Dedifferentiated amniotic fluid mesenchymal stem cell (primary cell): ENCODE measurements around the gene HEG1.
A peak's percentile ranks its signal among the peaks of the same experiment; 100 is the strongest.

Source experiments
- DNase-seq: peaks from one replicate; pipeline ENCODE4 v3.0.0-alpha.2; 2016; ENCODE audit errors: extremely low spot score

HEG1 gene

GRCh38 chr3:125050488-125051090 is 5.2 kb downstream of the HEG1 start:
- no peak for DNase-seq

DNA sequence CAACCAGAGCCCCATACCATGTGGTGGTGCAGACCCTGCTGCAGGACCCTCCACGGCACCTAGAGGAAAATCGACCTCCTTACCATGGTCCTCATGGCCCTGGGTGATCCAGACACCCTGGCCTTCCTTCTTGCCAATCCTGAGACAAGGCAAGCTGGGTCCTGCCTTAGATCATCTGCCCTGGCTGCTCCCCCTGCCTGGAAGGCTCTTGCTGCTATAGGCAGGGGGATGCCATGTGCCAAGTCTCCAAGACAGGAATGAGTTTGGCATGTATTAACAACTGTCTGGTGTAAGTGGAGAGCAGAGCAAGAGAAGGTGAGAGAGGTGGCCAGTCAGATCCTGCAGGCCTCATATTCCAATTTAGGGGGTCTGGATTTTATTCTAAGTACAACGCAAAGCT is 7.5 kb downstream of the HEG1 start:
- DNase-seq = no peak

DNA sequence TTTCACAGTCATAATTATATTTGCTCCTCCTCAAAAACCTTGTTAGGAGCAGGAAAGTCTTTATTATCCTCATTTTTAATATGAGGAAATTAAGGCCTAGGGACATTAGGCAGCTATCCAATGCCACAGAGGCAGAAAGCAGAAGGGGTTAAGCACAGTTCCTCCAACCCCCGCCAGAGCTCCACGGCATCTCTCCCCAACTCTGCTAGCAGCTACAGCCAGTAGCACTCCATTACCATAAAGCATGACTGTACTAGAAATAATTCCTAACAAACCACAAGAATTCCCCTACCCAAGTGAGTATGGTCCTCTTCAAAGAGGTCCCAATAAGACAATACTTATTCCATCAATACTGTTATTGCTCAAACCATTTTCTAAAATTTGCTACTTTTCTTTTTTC is 9.8 kb downstream of the HEG1 start:
- DNase-seq = peak; percentile 68

DNA sequence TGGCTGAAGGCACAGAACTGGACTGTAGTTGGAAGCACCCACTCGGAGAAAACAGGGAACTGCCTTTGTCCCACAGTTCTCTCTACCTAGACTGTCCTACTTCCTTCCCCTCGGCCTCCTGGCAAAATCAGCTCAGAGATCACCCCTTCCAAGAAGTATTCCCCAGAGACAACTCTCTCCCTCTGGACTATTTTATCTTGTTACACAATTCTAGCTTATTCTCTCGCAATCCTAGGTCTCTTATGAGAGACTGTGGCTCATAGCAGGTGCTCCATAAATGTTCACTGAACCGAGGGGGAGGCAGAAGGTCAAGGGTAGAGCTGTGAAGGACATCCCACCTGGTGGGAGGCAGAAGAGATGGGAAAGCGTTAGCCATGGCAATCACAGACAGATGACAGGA is 10.6 kb downstream of the HEG1 start:
- DNase-seq = no peak

GRCh38 chr3:125043599-125044151 is 12.1 kb downstream of the HEG1 start:
- DNase-seq = no peak

DNA sequence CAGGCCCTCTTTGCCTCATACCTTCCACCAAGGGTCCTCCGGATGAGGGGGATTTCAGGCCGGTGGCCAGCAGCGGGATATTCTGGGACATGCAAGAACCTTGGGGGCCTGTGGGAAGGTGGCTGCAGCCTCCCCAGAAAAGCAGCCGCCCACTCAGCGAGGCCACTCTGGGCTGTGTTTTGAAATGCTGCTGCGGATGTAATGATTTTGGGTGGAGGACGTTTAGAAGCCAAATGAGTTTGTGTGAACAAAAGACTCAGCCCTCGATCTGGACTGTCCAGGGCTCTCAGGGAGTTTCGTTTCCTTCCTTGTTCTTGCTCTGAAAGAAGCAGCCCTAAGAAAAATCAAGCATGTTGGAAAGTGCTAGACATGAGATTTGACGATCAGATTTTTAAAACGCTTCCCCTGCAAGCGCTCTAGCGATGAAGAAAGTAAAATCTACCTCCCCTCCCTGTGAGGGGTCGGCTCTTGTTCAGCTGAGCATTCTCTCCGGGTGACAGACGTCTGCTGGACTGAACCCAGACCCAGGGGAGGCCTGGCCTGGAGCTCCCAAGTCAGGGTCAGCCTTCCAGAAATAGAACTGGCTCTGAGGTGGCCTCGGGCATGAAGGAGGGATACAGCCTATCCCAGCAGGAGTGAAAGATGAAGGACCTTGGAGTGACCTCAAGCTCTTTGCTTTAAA is 12.9 kb downstream of the HEG1 start:
- DNase-seq = no peak

DNA sequence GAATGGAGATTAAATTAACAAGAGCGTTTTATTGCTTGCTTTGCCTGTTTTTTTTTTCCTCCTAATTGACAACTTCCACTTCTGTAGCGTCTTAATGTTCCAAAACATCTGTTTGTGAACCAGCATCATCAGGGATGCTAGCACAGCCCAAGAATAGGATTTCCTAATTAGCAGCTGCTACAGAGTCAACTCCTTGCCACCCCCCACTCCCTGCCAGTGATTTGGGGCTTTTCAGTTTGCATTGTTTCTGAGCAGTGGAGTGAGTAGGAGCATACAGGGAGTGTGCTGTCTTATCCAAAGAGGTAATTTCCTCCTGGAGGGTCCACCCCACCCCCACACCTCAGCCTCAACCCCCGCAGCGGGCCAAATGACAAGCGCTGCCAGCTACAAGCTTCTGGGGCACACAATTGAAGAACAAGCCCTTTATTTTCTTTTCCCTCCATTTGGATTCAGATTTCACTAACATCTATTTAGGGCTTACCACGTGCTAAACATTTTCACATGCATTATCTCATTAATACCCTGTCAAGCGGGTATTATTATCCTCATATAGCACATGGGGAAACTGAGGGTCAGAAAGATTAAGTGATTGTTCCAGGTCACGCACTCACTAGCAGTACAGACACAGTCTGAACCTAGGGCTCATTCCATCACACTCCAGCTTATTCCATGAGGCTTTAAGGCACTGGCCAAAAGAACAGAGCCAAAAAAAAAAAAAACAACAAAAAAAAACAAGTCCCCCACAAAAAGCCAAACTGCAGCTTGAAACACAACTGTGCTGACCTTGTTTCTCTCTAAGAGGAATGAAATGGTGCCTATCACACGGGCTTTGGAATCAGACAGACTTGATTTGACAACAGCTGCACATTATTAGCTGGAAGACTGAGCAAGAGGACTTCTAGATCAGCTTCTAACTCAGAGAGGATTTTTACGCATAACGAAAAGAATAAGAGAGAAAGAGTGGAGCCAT is 16.4 kb downstream of the HEG1 start:
- DNase-seq = no peak

DNA sequence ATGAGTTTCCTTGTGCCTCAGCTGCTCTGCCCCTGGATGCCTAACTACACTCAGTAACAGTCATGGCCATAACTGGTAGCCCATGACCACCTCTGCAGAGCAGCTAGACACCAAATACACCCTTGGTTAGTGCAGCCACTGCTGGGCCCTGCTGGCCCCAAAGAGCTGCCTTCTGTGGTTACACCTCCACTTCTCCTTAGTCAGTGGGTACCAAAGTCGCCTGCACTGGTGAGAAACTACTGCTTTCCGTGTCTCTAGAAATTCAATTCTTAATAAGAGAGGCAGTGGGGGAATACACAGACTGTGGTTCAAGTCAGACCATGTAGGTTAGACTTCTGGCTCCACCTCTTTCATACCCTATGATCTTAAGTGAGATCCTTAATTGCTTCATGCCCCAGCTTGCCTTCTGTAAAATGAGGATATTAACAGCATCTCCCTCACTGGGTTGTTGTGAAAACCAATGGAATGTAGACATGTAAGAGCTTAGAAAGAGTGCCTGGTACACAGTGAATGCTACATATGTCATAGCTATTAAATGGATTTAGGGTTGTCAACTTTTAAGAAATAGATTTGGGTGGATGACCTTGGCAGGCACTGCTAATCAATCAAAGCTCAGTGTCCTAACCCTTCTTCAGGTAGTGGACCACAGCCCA is 18.2 kb downstream of the HEG1 start:
- no peak for DNase-seq

DNA sequence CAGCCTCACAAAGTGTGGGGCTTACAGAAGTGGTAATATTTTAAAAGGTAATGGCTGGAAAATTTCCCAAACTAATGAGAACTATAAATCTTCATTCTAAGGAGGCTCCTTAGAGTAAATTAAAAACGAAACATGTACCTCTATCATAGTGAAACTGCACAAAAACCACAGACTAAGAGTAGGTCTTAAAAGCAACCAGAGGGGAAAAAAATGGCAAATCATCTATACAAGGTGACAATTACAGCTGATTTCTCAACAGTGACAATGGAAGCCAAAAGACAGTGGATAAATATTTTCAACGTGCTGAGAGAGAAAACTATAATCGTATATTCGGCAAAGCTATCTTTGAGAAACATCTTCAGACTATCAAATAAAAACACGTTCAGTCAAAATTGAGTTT is 20.6 kb downstream of the HEG1 start:
- no peak for DNase-seq

DNA sequence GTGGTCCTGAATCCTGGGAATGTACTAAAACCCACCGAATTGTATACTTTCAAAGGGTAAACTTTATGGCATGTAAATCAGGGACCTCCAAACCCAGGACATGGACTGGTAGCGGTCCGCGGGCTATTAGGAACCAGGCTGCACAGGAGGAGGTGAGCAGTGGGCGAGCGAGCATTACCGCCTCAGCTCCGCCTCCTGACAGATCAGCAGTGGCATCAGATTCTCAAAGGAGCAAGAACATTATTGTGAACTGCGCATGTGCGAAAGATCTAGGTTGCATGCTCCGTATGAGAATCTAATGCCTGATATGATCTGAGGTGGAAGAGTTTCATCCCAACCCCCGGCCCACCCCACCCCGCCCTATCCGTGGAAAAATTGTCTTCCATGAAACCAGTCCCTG is 22.2 kb downstream of the HEG1 start:
- no peak for DNase-seq

DNA sequence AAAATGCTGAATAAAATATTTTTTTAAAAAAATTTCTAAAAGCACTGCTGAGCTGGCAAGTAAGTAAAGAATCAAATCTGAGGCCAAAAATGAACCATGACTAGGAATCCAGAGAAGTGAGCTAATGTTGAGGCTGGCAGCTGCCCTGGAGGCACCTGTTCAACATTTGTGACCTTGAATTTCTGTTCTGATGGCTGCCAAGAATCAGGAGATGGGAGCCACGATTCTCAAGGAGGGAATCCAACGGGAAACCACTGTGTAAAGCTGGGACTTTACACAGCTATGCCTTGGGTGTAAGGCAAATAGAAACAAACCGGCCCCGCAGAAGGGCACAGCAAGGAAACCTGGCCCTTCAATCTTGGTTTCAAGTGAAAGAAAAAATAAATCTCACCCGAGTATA is 22.7 kb downstream of the HEG1 start:
- no peak for DNase-seq

GRCh38 chr3:125032683-125033082 is 23.1 kb downstream of the HEG1 start:
- DNase-seq = no peak

DNA sequence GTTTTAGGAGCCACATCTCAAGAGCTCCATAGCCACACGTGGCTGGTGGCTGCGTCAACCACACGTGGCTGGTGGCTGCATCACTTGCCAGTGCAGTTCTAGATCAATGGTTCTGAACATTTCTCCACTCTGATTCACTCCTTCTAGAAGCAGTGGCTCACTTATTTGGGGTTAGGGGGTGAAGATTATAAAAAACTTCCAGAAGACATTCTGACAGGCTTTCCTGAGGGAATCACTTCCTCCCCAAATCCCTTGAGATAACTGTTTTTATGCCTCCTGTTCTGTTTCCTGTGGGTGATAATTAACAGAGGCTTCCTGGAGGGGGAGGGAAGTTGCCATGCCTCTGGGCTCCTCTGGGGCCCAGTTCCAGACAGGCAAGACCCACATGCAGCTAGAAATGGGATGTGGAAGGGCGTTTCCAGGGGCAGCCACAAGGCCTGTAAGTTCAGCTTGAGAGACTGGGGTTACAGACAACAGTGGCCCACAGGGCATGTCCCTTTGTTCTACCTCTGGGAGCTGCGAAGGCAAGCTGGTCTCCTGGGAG is 23.6 kb downstream of the HEG1 start:
- no peak for DNase-seq

DNA sequence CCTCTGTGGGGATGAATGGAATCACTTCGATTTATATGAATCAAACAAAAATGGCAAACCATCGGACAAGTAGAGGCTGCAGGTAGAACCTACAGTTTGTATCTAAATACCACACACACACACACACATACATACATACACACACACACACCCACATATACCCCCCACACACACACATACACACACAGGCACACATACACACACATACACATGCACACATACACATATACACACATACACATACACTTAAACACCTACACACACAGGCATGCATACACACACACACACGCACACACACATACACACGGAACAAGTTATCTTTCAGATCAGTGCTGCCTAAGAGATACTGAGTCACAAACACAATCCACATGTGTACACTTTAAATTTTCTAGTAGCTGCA is 24.3 kb downstream of the HEG1 start:
- no peak for DNase-seq

GRCh38 chr3:125028657-125029056 is 27.1 kb downstream of the HEG1 start:
- no peak for DNase-seq

- peak; percentile 44 for DNase-seq
Measured at GRCh38 chr3:125025642-125026041, 30.2 kb downstream of the HEG1 start.

DNA sequence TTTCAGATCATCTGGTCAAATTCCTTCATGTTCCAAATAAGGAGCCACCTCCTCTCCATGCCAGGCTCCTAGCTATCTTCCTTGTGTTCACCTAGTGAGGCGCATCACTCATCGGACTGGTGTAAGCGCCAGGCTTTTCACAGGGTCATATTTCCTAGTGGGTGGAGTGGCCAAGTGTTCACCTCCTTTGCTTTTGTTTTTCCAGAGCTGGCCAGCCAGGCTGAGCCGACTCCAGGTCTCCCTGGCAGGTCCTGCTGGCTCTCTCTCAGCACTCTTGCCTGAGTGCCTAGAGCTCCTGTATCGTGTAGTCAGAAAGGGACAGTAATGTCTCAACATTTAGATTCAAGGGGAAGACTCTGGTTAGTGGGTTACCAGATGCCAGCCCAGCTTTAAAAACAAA is 31.0 kb downstream of the HEG1 start:
- DNase-seq = no peak

DNA sequence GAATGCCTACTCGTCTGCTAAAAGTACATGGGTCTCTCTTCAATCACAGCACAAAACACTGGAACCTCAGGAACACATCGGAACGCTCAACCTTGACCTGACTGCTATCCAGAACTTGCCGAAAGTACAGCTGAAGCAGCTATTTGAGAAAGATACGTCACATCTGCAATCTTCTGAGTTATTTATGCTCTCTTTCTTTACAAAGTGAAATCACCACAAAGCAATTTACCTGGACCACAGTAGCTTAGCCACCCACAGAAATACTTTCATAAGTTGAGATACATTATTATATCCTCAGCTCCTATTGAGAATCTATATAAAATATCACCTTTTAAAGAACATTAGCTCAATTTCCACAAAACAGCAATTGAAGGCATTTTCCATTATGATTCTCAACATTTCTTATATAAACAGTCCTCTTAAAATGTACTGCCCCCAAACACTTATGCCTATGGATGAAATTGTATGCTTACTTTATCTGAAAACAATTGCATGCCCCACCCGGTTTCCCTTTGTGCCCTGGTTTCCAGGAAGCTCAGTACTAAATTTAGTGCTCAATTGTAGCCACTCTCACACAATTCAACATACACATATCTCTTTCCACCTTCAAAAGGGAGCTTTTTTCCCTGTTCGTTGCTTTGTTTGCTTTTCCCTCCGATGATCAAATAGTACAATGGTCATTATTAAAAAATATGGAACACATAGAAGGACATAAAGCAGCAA is 31.8 kb downstream of the HEG1 start:
- no peak for DNase-seq

GRCh38 chr3:125022206-125022605 is 33.6 kb downstream of the HEG1 start:
- DNase-seq = no peak

DNA sequence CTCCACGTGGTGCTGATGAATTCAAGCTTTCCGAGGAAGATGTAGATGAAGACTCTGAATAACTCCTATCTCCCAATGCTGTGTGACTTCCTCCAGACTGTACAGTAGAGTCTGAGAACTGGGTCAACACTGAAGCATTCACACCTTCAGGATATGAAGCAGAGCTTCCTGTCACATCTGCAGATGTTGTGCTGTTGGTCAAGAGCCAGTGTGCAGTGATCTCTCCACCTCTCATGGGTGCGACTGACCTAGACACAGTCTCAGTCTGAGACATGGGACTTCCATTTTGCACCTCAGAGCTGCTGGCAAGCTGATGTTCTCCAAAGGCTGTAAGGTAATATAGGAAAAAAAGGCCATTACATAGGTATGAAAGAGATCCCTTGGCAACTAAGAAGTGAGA is 36.5 kb downstream of the HEG1 start:
- no peak for DNase-seq

GRCh38 chr3:125017406-125017805 is 38.4 kb downstream of the HEG1 start:
- DNase-seq = no peak
